Endothelial cell (in vitro differentiated cells): ENCODE results near the gene RIMBP3C. TPM values are rescaled to one million over a fixed set of nuclear protein-coding genes. Genes with fewer than 3 reads are reported as not detected.
"Not testable (repeated sequence)": the region's sequence is repeated elsewhere in the genome, so short reads cannot be mapped to it uniquely, and the experiment has no call there.

Source experiments
- DNase-seq: peaks from one replicate; pipeline ENCODE4 v3.0.0; 2021; ENCODE audit warnings: low spot score
- H3K27ac Mint-ChIP-seq: one replicate; pipeline ENCODE4 v1.8.0; 2021; ENCODE audit warnings: mixed read lengths, inconsistent platforms; ENCODE audit not compliant: unreplicated experiment
- H3K27me3 Mint-ChIP-seq: one replicate; pipeline ENCODE4 v1.8.0; 2021; ENCODE audit warnings: mild to moderate bottlenecking, moderate library complexity, mixed read lengths, inconsistent platforms; ENCODE audit not compliant: unreplicated experiment
- H3K36me3 Mint-ChIP-seq: one replicate; pipeline ENCODE4 v1.8.0; 2021; ENCODE audit warnings: mild to moderate bottlenecking, low read depth, mixed read lengths, inconsistent platforms; ENCODE audit not compliant: unreplicated experiment
- H3K4me1 Mint-ChIP-seq: one replicate; pipeline ENCODE4 v1.8.0; 2021; ENCODE audit warnings: mild to moderate bottlenecking, mixed read lengths, inconsistent platforms; ENCODE audit not compliant: unreplicated experiment
- H3K4me3 Mint-ChIP-seq: one replicate; pipeline ENCODE4 v1.8.0; 2021; ENCODE audit warnings: mild to moderate bottlenecking, mixed read lengths, inconsistent platforms; ENCODE audit not compliant: unreplicated experiment
- H3K9me3 Mint-ChIP-seq: one replicate; pipeline ENCODE4 v1.8.0; 2021; ENCODE audit warnings: mixed read lengths, inconsistent platforms; ENCODE audit not compliant: unreplicated experiment
- total RNA-seq: library from RNA; stranded (reverse); fragmentation: NEBNext Ultra II Directional; extraction: Animal tissue kit (Norgen Biotek cat#: 25700); gene quantifications from one replicate; pipeline ENCODE4 v1.2.1, GENCODE V29; 2021; ENCODE audit not compliant: unreplicated experiment
- TF ChIP-seq, protein P1 (sequence below): fragments of 200-600 bp; sonication (generic); IDR thresholded peaks from one replicate; pipeline ENCODE4 v1.5.0; 2021; ENCODE audit warnings: antibody characterized with exemption; ENCODE audit not compliant: unreplicated experiment

Gene RIMBP3C
- total RNA-seq, 1 donor from 2014 or later = 0.18 TPM

DNA sequence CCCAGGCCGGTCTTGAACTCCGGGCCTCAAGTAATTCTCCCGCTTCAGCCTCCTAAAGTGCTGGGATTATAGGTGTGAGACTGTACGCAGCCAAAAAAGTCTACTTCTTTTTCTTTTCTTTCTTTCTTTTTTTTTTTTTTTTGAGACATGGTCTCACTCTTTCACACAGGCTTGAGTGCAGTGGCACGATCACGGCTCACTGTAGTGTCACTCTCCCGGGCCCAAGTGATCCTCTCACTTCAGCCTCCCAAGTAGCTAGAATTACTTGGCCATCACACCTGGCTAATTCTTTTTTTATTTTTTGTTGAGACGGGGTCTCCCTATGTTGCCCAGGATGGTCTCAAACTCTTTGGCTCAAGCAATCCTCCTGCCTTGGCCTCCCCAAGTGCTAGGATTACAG is 12.7 kb upstream of the RIMBP3C start:
- Mint-ChIP-seq H3K36me3 (no peaks in the 10 kb centered on the region), H3K4me3 (no peak overlapping the region), H3K4me1 (peaks cover 8% of the 10 kb centered on the region), H3K27ac (no peak overlapping the region), H3K27me3 (no peaks in the 10 kb centered on the region), H3K9me3 (no peaks in the 10 kb centered on the region)
- DNase-seq = no peak
- TF ChIP-seq, protein P1, sequence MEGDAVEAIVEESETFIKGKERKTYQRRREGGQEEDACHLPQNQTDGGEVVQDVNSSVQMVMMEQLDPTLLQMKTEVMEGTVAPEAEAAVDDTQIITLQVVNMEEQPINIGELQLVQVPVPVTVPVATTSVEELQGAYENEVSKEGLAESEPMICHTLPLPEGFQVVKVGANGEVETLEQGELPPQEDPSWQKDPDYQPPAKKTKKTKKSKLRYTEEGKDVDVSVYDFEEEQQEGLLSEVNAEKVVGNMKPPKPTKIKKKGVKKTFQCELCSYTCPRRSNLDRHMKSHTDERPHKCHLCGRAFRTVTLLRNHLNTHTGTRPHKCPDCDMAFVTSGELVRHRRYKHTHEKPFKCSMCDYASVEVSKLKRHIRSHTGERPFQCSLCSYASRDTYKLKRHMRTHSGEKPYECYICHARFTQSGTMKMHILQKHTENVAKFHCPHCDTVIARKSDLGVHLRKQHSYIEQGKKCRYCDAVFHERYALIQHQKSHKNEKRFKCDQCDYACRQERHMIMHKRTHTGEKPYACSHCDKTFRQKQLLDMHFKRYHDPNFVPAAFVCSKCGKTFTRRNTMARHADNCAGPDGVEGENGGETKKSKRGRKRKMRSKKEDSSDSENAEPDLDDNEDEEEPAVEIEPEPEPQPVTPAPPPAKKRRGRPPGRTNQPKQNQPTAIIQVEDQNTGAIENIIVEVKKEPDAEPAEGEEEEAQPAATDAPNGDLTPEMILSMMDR = no peak

DNA sequence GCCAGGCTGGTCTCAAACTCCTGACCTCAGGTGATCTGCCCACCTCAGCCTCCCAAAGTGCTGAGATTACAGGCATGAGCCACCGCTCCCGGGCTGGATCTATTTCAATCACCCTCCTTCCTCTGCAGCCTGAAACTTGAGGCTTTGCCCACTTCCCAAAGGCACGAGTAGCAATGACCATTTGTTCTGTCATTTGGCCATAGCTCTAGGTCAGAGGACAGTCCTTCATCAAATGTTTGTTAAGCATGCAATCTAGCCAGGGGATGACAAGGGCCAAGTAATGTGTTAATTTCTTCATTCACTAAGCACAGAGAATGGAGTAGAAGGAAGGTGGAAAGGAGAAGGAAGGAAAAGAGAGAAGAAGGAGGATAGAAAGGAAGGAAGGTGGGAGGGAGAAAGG is 9.4 kb upstream of the RIMBP3C start:
- H3K36me3 Mint-ChIP-seq, H3K27me3 Mint-ChIP-seq, H3K4me1 Mint-ChIP-seq, DNase-seq, H3K9me3 Mint-ChIP-seq, H3K4me3 Mint-ChIP-seq: not testable (repeated sequence)
- H3K27ac Mint-ChIP-seq = peak overlapping the region; percentile 28

DNA sequence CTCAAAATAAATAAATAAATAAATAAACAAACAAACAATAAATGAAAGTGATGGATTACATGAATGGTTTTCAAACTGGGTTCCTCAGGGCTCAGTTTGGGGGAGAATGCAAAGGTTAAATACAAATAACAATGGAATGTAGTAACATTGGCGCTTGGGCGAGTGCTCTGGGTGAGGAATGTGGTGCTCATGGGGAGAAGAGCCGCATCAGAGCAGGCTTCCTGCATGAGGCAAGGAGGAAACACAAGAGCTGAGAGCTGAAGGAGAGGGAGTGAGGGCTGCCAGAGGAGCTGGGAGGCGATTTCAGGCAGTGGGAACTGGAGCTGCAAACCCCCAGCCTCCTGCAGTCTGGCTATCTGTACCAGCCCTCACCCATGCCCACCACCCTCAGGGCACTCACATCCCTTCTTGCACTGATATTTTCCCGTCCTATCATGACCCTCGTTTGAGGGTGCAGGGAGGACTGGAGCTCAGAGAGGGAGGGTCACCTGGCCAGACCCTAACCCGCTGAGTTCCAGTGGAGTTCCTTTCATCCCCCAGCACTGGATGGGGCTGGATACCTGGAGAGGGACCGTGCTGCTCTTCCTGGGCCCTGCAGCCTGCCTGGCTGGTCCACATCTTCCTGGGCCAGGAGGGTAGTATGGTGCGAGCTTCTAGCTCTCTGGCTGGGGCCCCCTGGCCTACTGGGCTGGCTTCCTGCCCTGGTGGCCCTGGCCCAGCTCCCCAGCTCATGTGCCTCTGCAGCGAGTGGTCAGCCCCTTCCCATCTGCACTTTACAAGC is 8.3 kb upstream of the RIMBP3C start:
- not testable (repeated sequence) for H3K9me3 Mint-ChIP-seq, H3K27me3 Mint-ChIP-seq, H3K36me3 Mint-ChIP-seq, H3K27ac Mint-ChIP-seq, H3K4me3 Mint-ChIP-seq, H3K4me1 Mint-ChIP-seq, DNase-seq

DNA sequence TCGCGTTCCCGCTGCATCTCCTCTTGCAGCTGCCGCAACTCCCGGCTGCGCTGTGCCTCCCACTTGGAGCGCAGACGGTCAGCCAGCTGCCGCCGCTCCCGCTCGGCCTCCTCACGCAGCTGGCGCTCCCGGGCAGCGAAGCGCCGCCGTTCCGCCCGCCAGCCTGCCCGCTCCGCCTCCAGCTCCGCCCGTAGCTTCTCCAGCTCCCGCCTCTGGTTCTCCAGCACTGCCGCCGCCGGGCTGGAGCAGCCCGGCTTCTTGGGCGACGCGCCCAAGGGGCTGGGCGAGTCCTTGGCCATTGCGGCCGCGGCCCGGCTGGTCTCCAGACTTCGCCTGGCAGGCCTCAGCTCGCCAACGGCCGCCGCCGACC is 598 bp downstream of the RIMBP3C start:
- not testable (repeated sequence) for H3K27ac Mint-ChIP-seq, H3K4me3 Mint-ChIP-seq, H3K4me1 Mint-ChIP-seq, H3K36me3 Mint-ChIP-seq, DNase-seq, H3K9me3 Mint-ChIP-seq, H3K27me3 Mint-ChIP-seq

DNA sequence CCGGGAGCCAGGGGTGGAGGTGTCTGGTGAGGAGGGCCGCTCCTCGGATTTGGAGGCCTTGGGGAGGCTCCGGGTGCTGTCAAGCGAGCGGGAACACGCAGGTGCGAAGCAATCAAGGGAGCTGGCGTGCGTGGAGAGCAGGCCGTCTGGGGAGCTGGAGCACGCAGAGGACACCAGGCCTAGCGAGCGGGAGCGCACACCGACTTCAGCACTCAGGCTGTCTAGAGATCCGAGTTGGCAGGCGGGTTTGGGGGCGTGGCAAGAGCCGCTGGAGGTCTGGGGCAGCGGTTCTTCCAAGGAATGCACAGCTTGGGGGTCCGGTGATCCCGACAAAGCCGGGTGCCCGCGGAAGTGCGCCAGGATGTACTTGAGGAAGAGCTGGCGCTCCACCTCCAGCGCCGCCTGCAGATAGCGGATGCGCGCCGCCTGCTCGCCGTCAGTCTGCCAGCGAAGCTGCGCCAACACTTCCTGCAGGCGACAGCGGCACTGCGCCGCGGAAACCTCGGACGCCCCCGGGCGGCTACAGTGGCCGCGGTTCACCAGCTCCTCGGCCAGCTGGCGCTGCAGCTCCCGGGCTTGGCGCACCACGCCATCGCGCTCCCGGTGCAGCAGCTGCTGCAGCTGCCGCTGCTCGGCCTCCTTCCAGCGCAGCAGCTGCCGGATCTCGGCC is 1.1 kb downstream of the RIMBP3C start:
- not testable (repeated sequence) for DNase-seq, H3K9me3 Mint-ChIP-seq, H3K27me3 Mint-ChIP-seq, H3K27ac Mint-ChIP-seq, H3K4me1 Mint-ChIP-seq, H3K36me3 Mint-ChIP-seq, H3K4me3 Mint-ChIP-seq

DNA sequence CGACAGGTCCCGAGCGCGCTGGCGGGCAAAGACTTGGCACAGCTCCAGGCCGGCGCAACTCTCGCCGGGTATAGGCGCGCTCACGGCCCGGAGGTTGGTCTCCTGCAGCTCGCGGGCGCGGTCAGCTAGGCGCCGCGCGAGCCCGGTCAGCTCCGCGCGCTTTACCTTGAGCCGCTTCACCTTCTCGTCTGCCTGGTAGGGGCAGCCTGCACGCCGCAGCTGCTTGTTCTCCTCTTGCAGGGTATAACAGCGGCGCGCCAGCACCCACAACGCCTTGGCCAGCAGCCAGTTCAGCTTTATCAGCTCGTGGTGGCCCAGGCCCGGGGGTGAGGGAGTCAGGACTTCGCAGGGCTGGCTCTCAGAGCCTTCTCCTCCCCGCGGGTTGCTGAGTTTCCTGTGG is 1.7 kb downstream of the RIMBP3C start:
- not testable (repeated sequence) for H3K4me3 Mint-ChIP-seq, H3K9me3 Mint-ChIP-seq, H3K27me3 Mint-ChIP-seq

DNA sequence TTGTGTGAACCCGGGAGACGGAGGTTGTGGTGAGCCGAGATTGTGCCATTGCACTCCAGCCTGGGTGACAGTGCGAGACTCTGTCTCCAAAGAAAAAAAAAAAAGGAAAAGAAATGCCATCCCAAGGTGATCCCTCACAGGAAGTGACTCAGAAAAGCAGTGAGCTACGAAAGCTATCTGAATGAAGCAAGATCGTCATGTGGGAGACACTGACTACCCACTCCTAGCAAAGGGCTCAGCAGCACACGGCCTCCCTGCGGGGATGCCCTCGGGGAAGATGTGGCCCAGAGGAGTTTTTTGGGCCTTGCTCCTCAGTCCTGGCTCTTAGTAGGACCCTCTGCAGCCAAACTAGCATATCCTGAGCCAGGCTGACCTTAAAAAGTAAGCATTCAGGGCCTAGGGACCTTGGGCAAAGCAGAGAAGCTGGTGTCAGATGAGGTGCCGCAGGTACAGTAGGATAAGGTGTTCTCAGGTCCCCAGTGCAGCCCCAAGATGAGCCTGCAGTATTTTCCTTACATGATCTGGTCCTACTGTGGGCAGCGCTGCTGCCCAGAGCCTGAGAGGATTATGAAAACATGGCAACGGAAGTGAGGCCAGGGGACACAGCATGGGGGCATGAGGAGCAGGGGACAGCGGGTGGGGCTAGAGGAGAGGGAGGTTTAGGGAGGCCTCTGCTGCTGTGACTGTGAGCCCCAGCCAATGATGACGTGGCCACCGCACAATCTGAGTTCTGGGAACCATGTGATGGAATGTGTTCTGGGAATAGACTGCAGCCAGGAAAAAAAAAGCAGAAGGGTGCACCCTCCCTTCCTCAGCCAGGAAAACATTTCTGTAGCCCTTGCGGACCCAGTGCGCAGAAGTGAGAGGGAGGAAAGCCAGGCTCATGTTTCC is 6.6 kb downstream of the RIMBP3C start:
- not testable (repeated sequence) for H3K36me3 Mint-ChIP-seq, DNase-seq, H3K4me3 Mint-ChIP-seq, H3K9me3 Mint-ChIP-seq, H3K4me1 Mint-ChIP-seq, H3K27me3 Mint-ChIP-seq, H3K27ac Mint-ChIP-seq

More for the DNA sequence above, 1.7 kb downstream of the RIMBP3C start:
- not testable (repeated sequence) for H3K36me3 Mint-ChIP-seq, DNase-seq, H3K4me1 Mint-ChIP-seq, H3K27ac Mint-ChIP-seq

DNA sequence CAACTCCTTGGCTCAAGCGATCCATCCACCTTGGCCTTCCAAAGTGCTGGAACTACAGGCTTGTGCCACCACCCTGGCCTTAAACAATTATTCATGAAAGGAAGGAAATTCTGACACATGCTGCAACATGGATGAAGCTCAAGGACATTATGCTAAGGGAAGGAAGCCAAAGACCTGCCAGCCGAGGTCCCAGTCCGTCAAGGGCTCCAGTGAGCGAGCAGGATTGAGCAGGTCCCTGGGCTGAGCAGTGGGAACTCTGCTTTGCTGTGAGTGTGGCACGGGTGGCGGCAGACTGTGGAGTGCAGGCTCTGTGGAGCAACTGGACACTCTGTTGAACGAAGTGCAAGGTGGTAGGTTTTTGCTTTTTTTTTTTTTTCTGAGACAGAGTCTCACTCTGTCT is 11.4 kb downstream of the RIMBP3C start:
- not testable (repeated sequence) for H3K4me3 Mint-ChIP-seq, H3K27ac Mint-ChIP-seq, H3K27me3 Mint-ChIP-seq, DNase-seq, H3K36me3 Mint-ChIP-seq, H3K9me3 Mint-ChIP-seq, H3K4me1 Mint-ChIP-seq

DNA sequence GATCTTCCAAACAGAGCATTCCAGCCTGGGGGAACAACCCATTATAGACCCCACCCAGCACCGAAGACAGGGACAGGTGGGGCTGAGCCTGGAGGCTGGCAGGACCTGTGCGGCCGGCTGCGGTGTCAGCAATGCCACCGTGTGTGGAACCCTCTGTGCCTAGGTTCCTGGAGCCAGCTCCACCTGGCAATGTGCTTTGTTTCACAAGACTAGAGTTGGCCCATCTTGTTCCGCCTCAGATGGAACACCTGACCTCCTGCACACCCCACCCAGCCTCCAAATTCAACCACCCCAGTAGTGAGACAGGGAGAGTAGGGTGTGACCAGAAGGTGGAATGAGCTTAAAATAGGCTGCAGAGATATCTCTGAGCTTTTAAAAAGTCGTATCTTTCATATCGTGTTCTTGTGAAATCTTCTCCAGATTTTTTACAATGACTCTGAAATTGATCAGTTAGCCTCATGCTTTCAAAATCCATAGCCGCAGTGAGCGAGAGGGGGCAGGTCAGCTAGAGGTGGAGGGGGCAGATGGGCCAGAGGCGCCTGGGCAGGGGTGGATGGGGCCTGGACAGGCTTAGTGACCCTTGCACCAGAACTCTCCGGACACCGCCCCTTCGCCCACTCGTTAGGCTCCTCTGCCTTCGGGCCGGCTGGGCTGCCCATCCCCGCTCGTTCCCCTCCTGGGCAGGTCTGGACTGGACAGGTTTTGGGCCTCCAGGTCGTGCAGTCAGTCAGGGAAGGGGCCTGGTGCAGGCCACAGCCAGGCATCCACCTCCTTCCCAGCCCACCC is 18.2 kb downstream of the RIMBP3C start:
- H3K9me3 Mint-ChIP-seq, H3K36me3 Mint-ChIP-seq, DNase-seq, H3K27ac Mint-ChIP-seq, H3K4me3 Mint-ChIP-seq, H3K27me3 Mint-ChIP-seq, H3K4me1 Mint-ChIP-seq: not testable (repeated sequence)

DNA sequence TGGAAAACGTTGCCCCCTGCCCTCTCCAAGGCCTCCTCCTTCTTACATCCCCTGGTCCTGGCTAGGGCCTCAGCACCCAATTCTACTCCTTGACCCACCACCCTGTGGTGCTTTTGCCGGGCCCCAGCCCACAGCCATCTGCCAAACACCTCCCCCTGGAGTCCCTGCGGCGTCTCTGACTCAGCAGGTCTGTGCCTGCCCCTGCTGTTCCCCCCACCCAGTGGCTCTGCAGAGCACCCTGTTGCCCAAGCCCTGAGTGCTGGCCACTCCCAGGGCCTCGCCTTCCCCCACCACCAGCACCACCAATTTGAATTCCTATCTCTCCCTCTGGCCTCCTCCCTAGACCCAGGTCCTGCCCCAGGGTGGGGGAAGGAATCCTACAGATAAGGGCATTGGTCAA is 19.7 kb downstream of the RIMBP3C start:
- H3K27me3 Mint-ChIP-seq, H3K9me3 Mint-ChIP-seq, H3K4me1 Mint-ChIP-seq, DNase-seq, H3K36me3 Mint-ChIP-seq, H3K27ac Mint-ChIP-seq, H3K4me3 Mint-ChIP-seq: not testable (repeated sequence)
